ENCODE results near the gene DGKB.

DGKB gene

GRCh38 chr7:14859267-14859666 is 43.3 kb downstream of the DGKB start:
- DNase-seq (ENCODE audit: low read depth in 2 of 2), result no peak

- no peak for DNase-seq (ENCODE audit: low read depth in 2 of 2)
Measured at GRCh38 chr7:14858866-14859265, 43.7 kb downstream of the DGKB start.

- DNase-seq (ENCODE audit: low read depth in 2 of 2), result no peak
Measured at GRCh38 chr7:14858410-14858809, 44.1 kb downstream of the DGKB start.

DNA sequence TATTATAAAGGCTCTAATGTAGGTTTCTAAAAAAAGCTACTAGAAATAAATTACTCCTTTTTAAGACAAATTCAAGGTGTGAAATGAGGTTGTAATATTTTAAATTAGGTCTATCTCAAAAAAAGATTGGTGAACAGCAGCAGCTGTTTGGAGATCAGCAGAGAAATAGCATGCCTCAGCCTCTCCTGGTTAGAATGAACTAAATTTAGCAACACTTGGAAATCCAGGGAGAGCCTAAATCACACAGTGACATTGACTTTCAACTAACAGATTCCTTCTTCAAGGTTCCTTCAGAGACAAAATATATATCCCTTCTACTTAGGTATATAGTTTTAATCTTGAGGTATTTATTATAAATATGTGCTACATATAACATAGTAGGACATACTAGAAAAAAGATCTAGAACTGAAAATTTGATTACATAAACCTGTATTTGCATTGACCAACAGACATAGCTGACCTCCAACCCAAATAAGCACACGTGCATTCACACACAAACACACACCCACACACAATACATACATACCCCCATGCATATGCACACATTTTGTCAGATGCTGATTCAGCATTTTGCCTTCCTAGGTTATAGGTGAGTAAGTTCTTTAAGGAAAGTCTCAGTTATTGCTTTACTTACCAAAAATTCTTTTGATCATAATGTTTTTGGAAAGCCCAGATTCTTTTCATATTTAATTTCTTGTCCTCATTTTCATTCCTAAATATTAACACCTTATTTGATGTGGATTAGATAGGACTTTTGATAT is 47.3 kb downstream of the DGKB start:
- DNase-seq (ENCODE audit: low read depth in 2 of 2), result no peak

GRCh38 chr7:14854471-14854870 is 48.1 kb downstream of the DGKB start:
- DNase-seq (ENCODE audit: low read depth in 2 of 2), result no peak

DNA sequence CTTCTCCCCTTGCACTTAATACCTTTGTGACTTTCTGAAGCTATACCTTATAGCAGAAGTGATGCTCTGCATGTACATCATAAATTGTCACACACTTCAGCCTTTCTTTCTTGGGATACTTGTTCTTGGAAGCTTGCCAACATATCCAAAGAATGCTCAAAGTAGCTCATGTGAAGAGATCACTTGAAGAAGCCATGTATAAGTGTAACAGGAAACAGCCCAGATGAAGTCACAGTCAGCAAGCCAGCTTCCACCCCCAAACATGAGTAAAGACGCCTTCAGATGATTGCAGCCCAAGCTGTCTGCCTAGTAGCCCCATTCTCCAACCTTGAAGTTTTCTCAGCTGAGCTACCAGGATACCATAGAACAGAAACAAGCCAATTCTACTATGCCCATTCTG is 50.9 kb downstream of the DGKB start:
- DNase-seq (ENCODE audit: low read depth in 2 of 2), result no peak

DNA sequence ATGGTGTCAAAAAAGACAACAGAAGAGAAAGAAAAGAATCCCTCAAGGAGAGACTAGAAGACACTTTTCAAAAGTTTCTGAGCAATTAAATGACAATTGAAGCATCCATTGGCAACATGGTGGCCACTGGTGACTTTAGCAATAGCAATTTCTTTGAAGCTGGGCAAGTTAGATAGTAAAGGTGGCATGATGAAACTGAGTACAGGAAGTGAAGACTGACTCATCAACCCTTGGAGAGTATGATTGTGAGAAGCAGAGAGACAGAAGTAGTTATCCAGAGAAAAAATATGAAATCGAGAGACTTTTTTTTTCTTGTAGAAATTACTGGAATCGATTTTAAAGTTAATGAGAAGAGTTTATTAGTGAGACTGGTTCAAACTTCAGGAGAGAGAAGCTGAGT is 52.5 kb downstream of the DGKB start:
- DNase-seq (ENCODE audit: low read depth in 2 of 2), result no peak

- no peak for DNase-seq (ENCODE audit: low read depth in 2 of 2)
Measured at GRCh38 chr7:14846405-14846804, 56.1 kb downstream of the DGKB start.

- DNase-seq (ENCODE audit: low read depth in 2 of 2), result no peak
Measured at GRCh38 chr7:14843755-14844154, 58.8 kb downstream of the DGKB start.

DNA sequence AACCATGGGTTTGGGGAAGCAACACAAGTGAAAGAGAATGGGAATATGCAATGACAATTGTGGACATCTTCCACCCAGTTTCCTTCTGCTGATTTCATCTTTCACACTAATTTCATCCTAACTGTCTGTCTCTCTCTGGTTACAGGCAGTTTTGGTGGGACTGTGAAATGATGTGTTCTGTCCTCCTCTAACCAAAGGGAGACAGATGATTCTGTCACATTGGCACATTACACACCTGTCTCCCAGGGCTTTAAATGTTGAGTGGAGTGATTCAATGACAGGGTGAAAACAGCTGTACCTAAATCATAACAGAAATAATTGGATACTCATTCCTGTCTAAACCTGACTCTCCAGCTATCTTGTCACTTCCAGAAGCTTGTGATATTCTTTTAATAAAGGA is 60.0 kb downstream of the DGKB start:
- DNase-seq (ENCODE audit: low read depth in 2 of 2), result no peak

DNA sequence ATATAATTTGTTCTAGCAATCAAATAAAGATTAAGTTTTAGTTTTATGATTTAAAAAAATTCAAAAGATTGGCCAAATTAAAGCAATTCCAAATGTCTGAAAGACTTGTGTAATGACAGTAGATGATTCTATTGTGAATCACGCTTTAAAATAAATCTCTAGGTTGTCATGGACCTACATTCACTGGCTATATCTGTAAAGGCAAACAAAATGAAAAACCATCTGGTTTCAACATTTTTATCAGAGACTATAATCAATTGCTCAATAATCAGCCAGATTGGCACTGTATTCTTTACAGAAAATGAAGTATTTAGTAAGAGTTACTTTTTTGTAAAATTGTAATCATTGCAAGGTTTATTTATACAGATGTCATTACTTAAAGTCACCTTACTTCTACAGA is 60.7 kb downstream of the DGKB start:
- DNase-seq (ENCODE audit: low read depth in 2 of 2), result no peak

GRCh38 chr7:14841086-14841485 is 61.5 kb downstream of the DGKB start:
- DNase-seq (ENCODE audit: low read depth in 2 of 2), result no peak

DNA sequence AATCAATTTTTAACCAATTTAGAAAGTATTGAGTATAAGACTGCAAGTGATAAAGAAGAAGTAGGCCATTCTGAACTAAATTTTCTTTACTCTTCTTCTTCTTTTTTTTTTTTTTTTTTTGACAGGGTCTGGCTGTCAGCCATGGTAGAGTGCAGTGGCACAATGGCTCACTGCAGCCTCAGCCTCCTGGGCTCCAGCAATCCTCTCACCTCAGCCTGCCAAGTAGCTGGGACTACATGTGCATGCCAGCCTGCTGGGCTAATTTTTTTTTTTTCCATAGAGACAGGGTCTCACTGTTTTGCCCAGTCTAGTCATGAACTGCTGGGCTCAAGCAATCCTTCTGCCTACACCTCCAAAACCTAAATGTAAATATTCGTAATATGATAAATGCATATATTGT is 63.2 kb downstream of the DGKB start:
- DNase-seq (ENCODE audit: low read depth in 2 of 2), result no peak

- DNase-seq (ENCODE audit: low read depth in 2 of 2), result no peak
Measured at GRCh38 chr7:14837216-14837615, 65.3 kb downstream of the DGKB start.

DNA sequence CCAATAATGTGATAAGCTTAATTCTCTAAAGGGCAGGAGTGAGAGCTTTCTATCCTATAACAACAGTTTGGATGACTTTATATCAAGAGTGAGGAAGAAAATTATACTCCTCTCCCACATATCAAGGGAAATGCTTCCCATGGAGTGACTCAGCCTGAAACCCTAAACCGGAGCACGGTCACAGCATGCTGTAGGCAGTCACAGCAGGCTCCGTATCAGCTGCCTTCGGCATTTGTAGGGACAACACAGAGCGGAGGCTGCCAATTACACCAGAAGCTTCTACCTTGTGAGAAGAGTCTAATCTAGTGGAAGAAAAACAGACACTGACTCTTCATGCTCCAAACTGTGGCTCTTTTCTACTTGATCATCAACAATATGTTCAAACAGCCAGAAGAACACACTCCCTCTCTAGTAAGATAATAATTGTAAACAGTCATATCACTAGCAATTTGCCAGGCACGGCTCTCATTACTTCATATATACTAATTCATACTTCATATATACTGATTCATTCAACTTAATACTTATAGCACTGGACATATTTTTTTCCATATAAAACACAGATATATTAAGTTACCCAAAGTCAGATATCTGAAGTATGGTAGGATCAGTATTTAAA is 65.9 kb downstream of the DGKB start:
- DNase-seq (ENCODE audit: low read depth in 2 of 2), result no peak

DNA sequence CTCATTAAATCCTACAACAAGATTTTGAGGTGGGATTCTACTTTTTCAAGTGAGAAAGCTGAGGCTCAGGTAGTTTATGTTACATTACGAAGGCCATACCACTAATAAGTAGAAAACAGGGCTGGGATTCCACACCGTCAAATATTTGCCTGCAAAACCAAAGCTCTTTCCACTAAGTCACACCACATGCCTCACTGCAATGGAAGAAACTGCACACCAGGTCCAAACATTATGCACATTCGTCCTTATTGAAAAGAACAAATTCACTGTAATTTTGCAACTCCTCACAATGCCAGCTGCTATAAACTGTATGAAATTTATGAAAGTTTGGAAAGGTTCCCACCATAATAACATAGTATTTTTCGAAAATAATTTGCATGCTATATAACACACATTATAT is 66.5 kb downstream of the DGKB start:
- no peak for DNase-seq (ENCODE audit: low read depth in 2 of 2)

- no peak for DNase-seq (ENCODE audit: low read depth in 2 of 2)
Measured at GRCh38 chr7:14835384-14835783, 67.2 kb downstream of the DGKB start.

GRCh38 chr7:14834883-14835282 is 67.7 kb downstream of the DGKB start:
- no peak for DNase-seq (ENCODE audit: low read depth in 2 of 2)

DNA sequence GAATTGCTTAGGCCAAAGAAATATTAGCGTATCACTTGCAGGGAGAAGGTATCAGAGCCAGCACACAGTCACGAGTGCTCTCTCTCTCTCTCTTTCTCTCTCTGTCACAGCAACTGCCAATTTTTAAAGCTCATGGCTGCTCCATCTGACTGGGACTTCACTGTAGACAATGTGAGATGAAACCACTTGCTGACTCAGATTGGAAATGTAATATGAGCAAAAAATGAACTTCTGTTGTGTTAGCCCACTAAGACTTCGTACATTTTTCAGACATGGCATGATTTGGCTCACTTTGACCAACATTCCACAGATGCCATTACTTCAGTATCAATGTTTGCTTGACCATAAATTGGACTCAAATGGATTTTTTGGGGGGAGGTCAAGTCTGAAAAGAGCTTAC is 68.1 kb downstream of the DGKB start:
- DNase-seq (ENCODE audit: low read depth in 2 of 2), result no peak

DNA sequence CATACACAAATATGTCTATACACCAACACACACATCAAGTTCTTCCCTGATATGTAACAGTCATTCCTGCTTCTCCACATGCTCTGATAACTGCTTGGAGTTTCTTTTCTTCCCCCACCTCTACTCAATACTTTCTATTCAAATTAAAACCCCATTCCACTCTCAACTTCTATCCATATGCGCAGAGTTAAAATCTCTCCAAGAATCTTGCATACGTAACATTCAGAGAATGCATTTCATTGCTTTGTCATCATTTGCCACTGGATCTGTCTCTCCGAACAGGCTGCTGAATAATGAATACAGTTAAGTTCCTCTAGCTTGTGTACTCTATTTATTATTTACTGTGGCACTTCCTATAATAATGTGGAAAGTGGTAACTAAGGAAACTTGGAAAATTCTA is 68.8 kb downstream of the DGKB start:
- DNase-seq (ENCODE audit: low read depth in 2 of 2), result no peak

- no peak for DNase-seq (ENCODE audit: low read depth in 2 of 2)
Measured at GRCh38 chr7:14828053-14828452, 74.5 kb downstream of the DGKB start.

GRCh38 chr7:14826426-14826825 is 76.1 kb downstream of the DGKB start:
- no peak for DNase-seq (ENCODE audit: low read depth in 2 of 2)

DNA sequence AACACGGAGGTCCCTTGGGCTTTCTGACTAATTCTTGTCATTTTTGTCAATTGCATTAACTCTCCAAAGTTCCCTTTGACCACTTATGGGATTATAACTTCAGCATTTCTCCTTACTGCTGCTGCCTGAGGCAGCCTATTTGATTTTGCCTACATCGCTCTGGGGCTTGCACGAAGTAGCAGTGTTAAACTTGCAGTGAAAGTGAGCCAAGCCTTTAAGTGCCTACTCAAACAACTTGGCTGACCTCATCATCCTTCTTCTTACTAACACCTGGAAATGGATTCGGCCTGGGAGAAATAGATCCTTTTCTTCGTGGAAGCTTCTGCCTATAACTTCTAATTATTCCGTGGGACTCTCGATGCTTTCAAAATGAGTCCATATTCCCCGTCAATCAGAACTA is 76.6 kb downstream of the DGKB start:
- no peak for DNase-seq (ENCODE audit: low read depth in 2 of 2)

- no peak for DNase-seq (ENCODE audit: low read depth in 2 of 2)
Measured at GRCh38 chr7:14822481-14822854, 80.1 kb downstream of the DGKB start.
